ELR (cell line): Measurements from ENCODE around the gene TAF8.
"Not testable (repeated sequence)": the region's sequence is repeated elsewhere in the genome, so short reads cannot be mapped to it uniquely, and the experiment has no call there.

ENCODE experiments used
- DNase-seq: peaks from one replicate; pipeline ENCODE4 v3.0.0-alpha.2; 2015; ENCODE audit warnings: low read depth

TAF8 gene

GRCh38 chr6:42029062-42029685 is 21.1 kb upstream of the TAF8 start:
- no peak for DNase-seq

DNA sequence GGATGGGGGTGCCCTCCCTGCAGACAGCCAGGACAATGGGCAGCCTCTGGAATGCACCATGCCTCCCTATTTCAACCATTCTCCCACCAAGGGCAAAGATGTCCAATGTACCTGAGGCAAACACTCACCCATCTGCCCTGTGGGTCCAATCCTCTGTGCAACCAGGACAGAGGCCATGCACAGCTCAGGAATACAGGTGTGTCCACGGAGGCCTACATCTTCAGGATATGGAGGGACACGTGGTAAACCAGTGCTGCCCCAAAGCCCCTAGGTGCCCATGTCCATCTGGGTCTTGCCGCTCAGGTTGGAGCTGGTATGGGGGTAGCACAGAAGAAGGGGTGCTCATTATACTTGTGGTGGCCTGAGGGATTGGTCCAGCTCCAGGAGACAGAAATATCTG is 20.4 kb upstream of the TAF8 start:
- DNase-seq, result no peak

GRCh38 chr6:42030585-42031506 is 19.5 kb upstream of the TAF8 start:
- DNase-seq, result no peak

- DNase-seq, result no peak
Measured at GRCh38 chr6:42032366-42032765, 18.0 kb upstream of the TAF8 start.

DNA sequence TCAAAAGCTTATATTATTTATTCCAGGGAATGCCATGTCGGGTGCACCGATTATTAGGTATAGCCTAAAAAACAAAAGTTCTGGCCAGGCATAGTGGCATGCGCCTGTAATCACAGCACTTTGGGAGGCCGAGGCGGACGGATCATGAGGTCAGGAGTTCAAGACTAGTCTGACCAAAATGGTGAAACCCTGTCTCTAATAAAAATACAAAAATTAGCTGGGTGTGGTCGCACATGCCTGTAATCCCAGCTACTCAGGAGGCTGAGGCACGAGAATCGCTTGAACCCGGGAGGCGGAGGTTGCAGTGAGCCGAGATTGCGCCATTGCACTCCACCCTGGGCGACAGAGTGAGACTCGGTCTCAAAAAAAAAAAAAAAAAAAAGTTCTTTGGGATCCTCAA is 12.7 kb upstream of the TAF8 start:
- not testable (repeated sequence) for DNase-seq

- no peak for DNase-seq
Measured at GRCh38 chr6:42038163-42038562, 12.2 kb upstream of the TAF8 start.

DNA sequence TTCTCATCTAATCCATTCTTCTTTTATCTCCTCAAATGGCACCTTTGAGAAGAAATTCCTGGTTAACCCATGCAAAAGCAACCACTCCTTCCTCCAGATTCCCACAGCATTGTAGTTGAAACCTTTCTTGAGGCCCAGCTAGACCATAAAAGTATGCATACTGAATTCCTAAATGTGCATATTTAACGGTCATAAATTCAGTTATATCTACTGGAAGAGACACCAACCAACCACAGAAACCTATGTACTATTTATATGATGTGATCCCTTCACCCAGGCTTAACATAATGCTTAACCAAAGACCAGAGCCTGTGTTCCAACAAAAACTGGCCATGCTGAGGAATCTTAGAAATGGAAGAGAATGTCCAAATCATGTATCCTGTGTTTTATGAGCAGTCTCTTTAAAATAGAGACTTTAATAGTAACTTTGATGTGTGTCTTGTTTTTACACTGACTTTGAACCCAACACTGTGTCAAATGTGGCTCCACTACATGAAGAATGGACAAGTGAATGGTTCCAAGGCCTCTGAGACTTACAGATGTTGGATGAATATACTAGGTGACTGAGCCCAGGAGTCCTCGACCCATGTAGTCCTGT is 11.4 kb upstream of the TAF8 start:
- no peak for DNase-seq

DNA sequence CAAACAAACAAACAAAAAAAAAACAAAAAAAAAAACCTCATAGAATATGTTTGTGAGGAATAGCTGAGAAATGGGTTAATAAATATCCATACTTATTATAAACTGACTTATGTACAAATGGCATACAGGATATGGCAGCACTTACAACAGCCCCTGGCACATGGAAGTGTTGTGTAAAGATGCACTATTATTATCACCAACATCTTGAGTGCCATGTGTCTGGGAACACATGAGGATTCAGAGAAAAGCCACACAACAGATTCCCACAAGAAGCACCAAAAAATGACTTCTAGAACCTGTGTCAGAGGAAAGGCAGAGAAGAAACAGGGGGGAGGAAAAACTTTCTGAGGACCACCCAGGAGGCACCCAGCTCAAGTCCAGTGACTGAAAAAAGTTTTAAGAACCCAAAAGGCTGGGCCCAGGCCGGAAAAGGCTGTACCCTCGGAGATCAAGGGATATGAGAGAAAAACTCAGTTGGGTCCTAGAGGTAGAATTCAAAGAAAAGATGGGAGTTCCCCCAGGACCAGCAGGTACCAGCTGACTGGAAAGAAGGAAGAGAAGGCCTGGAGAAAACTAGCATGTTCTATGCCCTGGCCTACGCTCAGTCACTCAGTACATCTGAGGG is 9.4 kb upstream of the TAF8 start:
- no peak for DNase-seq

- DNase-seq, result no peak
Measured at GRCh38 chr6:42041481-42042053, 8.8 kb upstream of the TAF8 start.

- DNase-seq, result no peak
Measured at GRCh38 chr6:42042108-42042507, 8.2 kb upstream of the TAF8 start.

DNA sequence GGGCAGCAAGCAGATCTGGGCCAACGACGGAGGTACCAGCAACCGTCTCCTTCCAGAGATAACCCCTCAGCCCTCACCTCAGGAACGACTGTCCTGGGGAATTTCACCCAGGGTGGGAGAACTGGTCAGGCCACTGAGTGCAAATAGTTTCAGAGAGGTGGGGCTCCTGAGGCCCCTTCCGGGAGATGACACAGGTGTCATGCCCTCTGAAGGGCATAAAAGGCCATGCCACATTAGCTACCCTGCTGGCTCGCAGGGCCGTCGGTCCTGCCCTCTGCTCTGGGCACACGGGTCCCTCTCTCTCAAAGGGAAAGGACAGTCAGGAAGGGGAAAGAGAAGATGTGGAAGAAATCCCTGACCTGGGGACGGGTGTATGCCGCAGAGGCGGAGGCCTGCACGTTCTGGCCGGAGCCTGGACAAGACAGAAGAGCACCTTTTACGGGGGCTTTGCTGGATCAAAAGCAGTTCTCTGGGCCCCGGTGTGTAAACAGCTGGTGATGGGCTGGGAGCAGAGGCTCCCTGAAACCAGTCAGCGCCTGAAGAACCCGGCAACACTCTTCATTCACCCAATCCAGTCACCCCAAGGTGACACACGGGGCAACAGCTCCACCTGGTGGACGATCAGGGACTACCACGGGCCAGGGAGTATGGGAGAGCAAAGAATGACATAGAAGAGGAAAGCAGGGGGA is 6.4 kb upstream of the TAF8 start:
- DNase-seq, result peak; percentile 88

- DNase-seq, result peak; percentile 73
Measured at GRCh38 chr6:42045538-42046460, 4.5 kb upstream of the TAF8 start.

DNA sequence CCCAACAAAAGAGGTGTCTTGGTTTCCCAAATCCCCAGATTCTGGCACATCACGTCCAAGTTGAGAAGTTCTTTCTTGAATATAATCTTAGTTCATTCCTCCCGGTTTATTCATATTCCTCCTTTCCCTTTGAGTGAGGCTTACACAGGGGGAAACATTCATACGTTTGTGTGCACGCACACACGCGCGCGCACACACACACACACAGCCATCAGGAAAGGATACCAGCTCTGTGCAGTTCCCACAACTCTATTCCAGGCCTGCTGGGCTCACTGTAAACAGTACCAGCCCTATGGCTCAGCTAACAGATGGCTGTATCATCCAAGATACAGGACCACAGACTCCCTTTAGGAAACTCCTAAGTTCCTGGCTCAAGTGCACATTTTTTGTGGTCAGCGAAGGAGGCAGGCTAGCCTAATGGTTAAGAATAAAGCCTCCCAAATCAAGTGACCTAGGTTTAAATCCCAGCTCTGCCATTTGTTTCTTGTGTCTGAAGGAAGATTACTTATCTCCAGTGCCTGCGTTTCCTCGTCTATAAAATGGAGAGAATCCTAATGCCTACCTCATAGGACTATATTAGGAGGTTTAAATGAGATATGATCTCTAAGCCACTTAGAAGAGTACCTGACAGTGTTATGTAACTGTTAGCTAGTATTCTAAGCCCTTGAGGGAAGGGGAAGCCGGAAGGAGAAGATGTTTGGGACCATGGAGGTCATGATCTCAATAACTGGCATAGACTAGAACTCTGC is 3.7 kb upstream of the TAF8 start:
- peak; percentile 34 for DNase-seq

DNA sequence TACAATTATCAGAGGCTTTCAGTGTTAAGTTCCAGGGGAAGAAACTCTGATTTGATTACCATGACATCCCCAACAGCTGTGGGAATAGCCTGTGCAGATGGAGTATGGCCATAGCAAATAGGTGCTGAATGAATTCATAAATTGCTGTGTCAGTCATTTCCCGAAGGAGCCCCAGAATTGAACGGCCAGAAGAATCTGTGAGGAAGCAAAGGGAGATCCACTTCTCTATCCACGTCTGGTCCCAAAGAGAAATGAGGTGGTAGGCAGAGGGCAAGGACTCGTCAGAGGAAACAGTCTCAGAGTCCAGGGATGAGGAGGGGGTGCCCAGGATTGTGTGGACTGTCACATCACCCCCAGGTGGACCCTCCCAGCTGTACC is 3.1 kb upstream of the TAF8 start:
- no peak for DNase-seq

DNA sequence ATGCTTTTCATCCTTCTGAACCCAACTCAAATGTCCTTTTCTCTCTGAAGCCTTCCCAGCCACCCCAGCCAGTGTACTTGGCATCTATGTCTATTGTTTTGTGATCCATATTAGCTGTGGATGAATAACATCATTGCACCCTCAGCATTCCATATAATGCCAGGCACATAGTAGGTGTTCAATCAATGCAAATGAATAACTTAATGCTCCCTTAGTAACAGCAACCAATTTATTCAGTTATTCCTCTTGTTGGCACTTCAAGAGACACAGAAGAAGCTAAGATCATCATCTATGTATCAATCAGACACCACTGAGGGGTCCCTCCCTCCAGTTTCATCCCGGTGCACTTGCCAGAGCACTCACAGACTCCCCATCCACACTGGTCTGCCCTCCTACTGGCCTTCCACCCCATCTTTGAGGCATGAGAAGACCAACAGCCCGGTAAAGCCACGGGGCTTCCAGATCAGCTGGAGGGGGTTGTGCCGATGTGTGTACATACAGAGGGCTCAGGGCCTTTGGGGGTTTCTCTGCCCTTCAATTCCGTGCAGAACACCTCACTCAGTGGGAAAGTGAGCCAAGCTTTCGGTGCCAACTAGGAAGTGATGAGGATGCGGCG is 2.4 kb upstream of the TAF8 start:
- DNase-seq, result no peak

DNA sequence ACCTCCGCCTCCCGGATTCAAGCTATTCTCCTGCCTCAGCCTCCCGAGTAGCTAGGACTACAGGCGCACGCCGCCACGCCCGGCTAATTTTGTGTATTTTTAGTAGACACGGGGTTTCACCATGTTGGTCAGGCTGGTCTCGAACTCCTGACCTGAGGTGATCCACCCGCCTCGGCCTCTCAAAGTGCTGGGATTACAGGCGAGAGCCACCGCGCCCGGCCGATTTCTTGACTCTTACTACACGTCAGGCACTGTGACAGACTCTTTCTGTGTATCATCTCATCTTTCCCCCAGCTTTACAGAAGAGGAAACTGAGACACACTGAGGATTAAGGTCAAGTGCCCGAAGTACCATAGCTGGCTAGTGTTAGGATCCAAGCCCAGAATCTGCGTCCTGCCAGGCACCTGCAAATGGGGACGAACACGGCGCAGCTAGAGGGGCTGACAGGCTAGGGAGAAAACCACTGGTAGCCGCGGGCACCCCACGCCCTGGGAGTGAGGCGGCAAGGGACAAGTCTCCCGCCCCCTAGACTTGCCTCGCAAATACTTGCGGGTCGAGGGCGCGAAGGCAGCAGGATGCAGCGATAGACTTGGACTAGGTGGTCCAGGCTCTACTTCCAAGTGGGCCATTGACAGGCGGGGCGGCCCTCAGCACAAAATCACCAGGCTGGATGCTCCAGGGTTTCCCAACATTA is 1.1 kb upstream of the TAF8 start:
- no peak for DNase-seq

GRCh38 chr6:42049948-42050296 is 402 bp upstream of the TAF8 start:
- DNase-seq, result no peak

GRCh38 chr6:42051268-42051653 is 937 bp downstream of the TAF8 start:
- DNase-seq, result peak; percentile 33

DNA sequence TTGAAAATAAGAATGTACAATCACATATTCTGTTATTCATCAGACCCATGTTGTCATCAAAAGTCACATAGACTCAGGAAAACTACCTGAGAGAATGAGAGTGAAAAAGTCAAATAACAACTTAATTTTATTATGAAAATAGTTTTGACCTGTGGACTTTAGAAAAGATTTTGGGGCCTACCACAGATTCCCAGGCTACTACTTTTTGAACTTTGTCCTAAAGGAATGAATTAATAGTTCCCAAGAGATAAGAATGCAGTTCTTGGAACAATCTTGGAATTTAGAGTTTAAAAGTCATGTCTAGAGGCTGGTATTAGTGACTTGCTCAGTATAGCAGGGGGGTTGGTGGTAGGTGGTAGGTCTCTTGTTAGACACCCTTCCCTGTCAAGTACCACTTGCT is 3.3 kb downstream of the TAF8 start:
- no peak for DNase-seq
